HS-5 (cell line): ENCODE data around the gene SETDB2.
"Not testable (repeated sequence)": the region's sequence is repeated elsewhere in the genome, so short reads cannot be mapped to it uniquely, and the experiment has no call there.

ENCODE experiments used
- DNase-seq: peaks from one replicate; pipeline ENCODE4 v3.0.0-alpha.2; 2012; ENCODE audit warnings: low read depth

Gene SETDB2

GRCh38 chr13:49472186-49472585, 28.1 kb downstream of the SETDB2 start:
- DNase-seq: no peak

- DNase-seq: no peak
Observed at GRCh38 chr13:49476529-49476928, 32.5 kb downstream of the SETDB2 start.

GRCh38 chr13:49481788-49482187, 37.7 kb downstream of the SETDB2 start:
- DNase-seq: no peak

- DNase-seq: no peak
Observed at GRCh38 chr13:49488563-49488962, 44.5 kb downstream of the SETDB2 start.

- DNase-seq: no peak
Observed at GRCh38 chr13:49494645-49495044, 50.6 kb downstream of the SETDB2 start.

GRCh38 chr13:49495783-49496762, 52.0 kb downstream of the SETDB2 start, which contains the start of gene PHF11:
Gene PHF11 (plus strand): TSS chr13:49495953. CDS start chr13:49496002, 49 bp downstream.
- DNase-seq: no peak

GRCh38 chr13:49496837-49497236, 52.8 kb downstream of the SETDB2 start:
- not testable (repeated sequence) for DNase-seq

GRCh38 chr13:49497272-49497671, 53.2 kb downstream of the SETDB2 start:
- DNase-seq: no peak

GRCh38 chr13:49498206-49498605, 54.1 kb downstream of the SETDB2 start:
- DNase-seq: no peak

GRCh38 chr13:49499889-49500660, 56.0 kb downstream of the SETDB2 start:
- no peak for DNase-seq

GRCh38 chr13:49502954-49503353, 58.9 kb downstream of the SETDB2 start:
- no peak for DNase-seq

- no peak for DNase-seq
Observed at GRCh38 chr13:49503951-49504350, 59.9 kb downstream of the SETDB2 start.

GRCh38 chr13:49512578-49512977, 68.5 kb downstream of the SETDB2 start:
- DNase-seq: no peak

- DNase-seq: no peak
Observed at GRCh38 chr13:49516467-49516866, 72.4 kb downstream of the SETDB2 start.

GRCh38 chr13:49517461-49517860, 73.4 kb downstream of the SETDB2 start:
- DNase-seq: no peak

GRCh38 chr13:49521224-49521623, 77.2 kb downstream of the SETDB2 start:
- no peak for DNase-seq

GRCh38 chr13:49524740-49525501, 80.8 kb downstream of the SETDB2 start:
- DNase-seq: no peak

- DNase-seq: no peak
Observed at GRCh38 chr13:49527123-49527522, 83.0 kb downstream of the SETDB2 start.

GRCh38 chr13:49528161-49528560, 84.1 kb downstream of the SETDB2 start:
- no peak for DNase-seq

- no peak for DNase-seq
Observed at GRCh38 chr13:49530457-49530856, 86.4 kb downstream of the SETDB2 start.

- no peak for DNase-seq
Observed at GRCh38 chr13:49532593-49532992, 88.5 kb downstream of the SETDB2 start.

GRCh38 chr13:49533011-49533410, 88.9 kb downstream of the SETDB2 start:
- DNase-seq: no peak
